Measurements from ENCODE around the gene AASDH. TPM values are rescaled to one million over a fixed set of nuclear protein-coding genes. Genes with fewer than 3 reads are reported as not detected.

The AASDH gene
- total RNA-seq, 2 experiments from 2014 or later, result 10.2 to 10.6 TPM

GRCh38 chr4:56434599-56435139, 47.4 kb upstream of the AASDH start:
- peak overlapping the region; percentile 92 for H3K4me3 Mint-ChIP-seq
- Histone ChIP-seq H3K36me3 (ENCODE audit: insufficient read depth, low read length) (no peaks in the 10 kb centered on the region), H3K27ac (ENCODE audit: low read depth in 1 of 2, low read length in 2 of 2) (peak overlapping the region in 1 of 2 donors; percentile 91), H3K4me1 (ENCODE audit: insufficient read depth, low read length) (peaks cover 26% of the 10 kb centered on the region), H3K27me3 (ENCODE audit: control insufficient read depth in 1 of 2, insufficient read depth in 2 of 2, low read length in 2 of 2) (no peaks in the 10 kb centered on the region), H3K9me3 (ENCODE audit: control insufficient read depth in 1 of 2, insufficient read depth in 1 of 2, low read length in 2 of 2) (no peaks in the 10 kb centered on the region), H3K4me3 (ENCODE audit: low read length) (peak overlapping the region; percentile 91)
- CTCF ChIA-PET, result interaction anchor here (1.4 to 2.9 kb wide), 3 partner anchors 10 to 110 kb away, joined by 3 to 25 read pairs (median 8); no protein-coding TSS in a partner anchor
- H3K9me3 Mint-ChIP-seq, result no peaks in the 10 kb centered on the region
- POLR2A ChIA-PET, result interaction anchor here (1.1 to 5.5 kb wide), 13 partner anchors 8 to 1040 kb away, joined by 3 to 146 read pairs (median 22); partner anchors contain the start of genes AASDH, NOA1, POLR2B and REST
- H3K4me1 Mint-ChIP-seq (ENCODE audit: low read depth), result peaks cover 35% of the 10 kb centered on the region
- intact Hi-C loops (cut with DNase I, micrococcal nuclease), result loop anchor here (1.0 to 10.0 kb wide), 7 partner anchors 47 to 1492 kb away; partner anchors contain the start of genes REST (in 2 of the 2), AASDH (in 1 of the 2), EXOC1 (in 1 of the 2) and NOA1 (in 1 of the 2)
- DNase-seq (peak in 4 of 14 experiments; percentile 0 to 43 (median 15)), ATAC-seq (ENCODE audit: poor library complexity) (no peak)
- no peaks in the 10 kb centered on the region for H3K27me3 Mint-ChIP-seq
- peaks cover 18% of the 10 kb centered on the region for H3K36me3 Mint-ChIP-seq (ENCODE audit: low read depth)
- H3K27ac Mint-ChIP-seq, result peak overlapping the region; percentile 77
- no peak for TF ChIP-seq CTCF (IDR thresholded peaks at IDR 0.05)

GRCh38 chr4:56433280-56433679, 46.0 kb upstream of the AASDH start:
- Histone ChIP-seq H3K9me3 (ENCODE audit: control insufficient read depth in 1 of 2, insufficient read depth in 1 of 2, low read length in 2 of 2) (no peaks in the 10 kb centered on the region), H3K4me1 (ENCODE audit: insufficient read depth, low read length) (peaks cover 26% of the 10 kb centered on the region), H3K4me3 (ENCODE audit: low read length) (no peak overlapping the region), H3K27ac (ENCODE audit: low read depth in 1 of 2, low read length in 2 of 2) (no peak overlapping the region), H3K36me3 (ENCODE audit: insufficient read depth, low read length) (no peaks in the 10 kb centered on the region), H3K27me3 (ENCODE audit: control insufficient read depth in 1 of 2, insufficient read depth in 2 of 2, low read length in 2 of 2) (no peaks in the 10 kb centered on the region)
- ATAC-seq (ENCODE audit: poor library complexity), result no peak
- POLR2A ChIA-PET, result no interaction called here
- Mint-ChIP-seq H3K27ac (no peak overlapping the region), H3K9me3 (no peaks in the 10 kb centered on the region), H3K4me1 (ENCODE audit: low read depth) (peaks cover 26% of the 10 kb centered on the region), H3K27me3 (no peaks in the 10 kb centered on the region), H3K36me3 (ENCODE audit: low read depth) (peaks cover 18% of the 10 kb centered on the region), H3K4me3 (peak overlapping the region; percentile 92)
- intact Hi-C loops (cut with DNase I, micrococcal nuclease), result loop anchor here (10.0 kb wide), 3 partner anchors 472 to 578 kb away; partner anchors contain the start of genes EXOC1 (in 1 of the 2), NOA1 (in 1 of the 2), POLR2B (in 1 of the 2) and REST (in 1 of the 2)
- CTCF ChIA-PET, result interaction anchor here (0.9 kb wide), 1 partner anchor 403 kb away, joined by 4 read pairs; no protein-coding TSS in a partner anchor
- DNase-seq, result no peak
- TF ChIP-seq CTCF (IDR thresholded peaks at IDR 0.05), result no peak

GRCh38 chr4:56430203-56430602, 42.9 kb upstream of the AASDH start:
- Histone ChIP-seq H3K27ac (ENCODE audit: low read depth in 1 of 2, low read length in 2 of 2) (no peak overlapping the region), H3K4me1 (ENCODE audit: insufficient read depth, low read length) (peaks cover 11% of the 10 kb centered on the region), H3K36me3 (ENCODE audit: insufficient read depth, low read length) (no peaks in the 10 kb centered on the region), H3K9me3 (ENCODE audit: control insufficient read depth in 1 of 2, insufficient read depth in 1 of 2, low read length in 2 of 2) (no peaks in the 10 kb centered on the region), H3K4me3 (ENCODE audit: low read length) (no peak overlapping the region), H3K27me3 (ENCODE audit: control insufficient read depth in 1 of 2, insufficient read depth in 2 of 2, low read length in 2 of 2) (no peaks in the 10 kb centered on the region)
- no peak for TF ChIP-seq CTCF (IDR thresholded peaks at IDR 0.05)
- ChIA-PET CTCF (no interaction called here), POLR2A (no interaction called here)
- Mint-ChIP-seq H3K36me3 (ENCODE audit: low read depth) (peaks cover under 1% of the 10 kb centered on the region), H3K27ac (no peak overlapping the region), H3K9me3 (no peaks in the 10 kb centered on the region), H3K4me1 (ENCODE audit: low read depth) (peaks cover 14% of the 10 kb centered on the region), H3K4me3 (no peak overlapping the region), H3K27me3 (no peaks in the 10 kb centered on the region)
- ATAC-seq (ENCODE audit: poor library complexity) (no peak), DNase-seq (no peak)
- intact Hi-C loops (cut with DNase I, micrococcal nuclease), result loop anchor here (10.0 kb wide), 3 partner anchors 475 to 575 kb away; partner anchors contain the start of genes EXOC1 (in 1 of the 2), NOA1 (in 1 of the 2), POLR2B (in 1 of the 2) and REST (in 1 of the 2)
